Measurements from ENCODE around the gene DNAJC7. TPM values are rescaled to one million over a fixed set of nuclear protein-coding genes. Genes with fewer than 3 reads are reported as not detected.

DNAJC7 gene
- total RNA-seq, 1 donor from 2014 or later, result 129 TPM

DNA sequence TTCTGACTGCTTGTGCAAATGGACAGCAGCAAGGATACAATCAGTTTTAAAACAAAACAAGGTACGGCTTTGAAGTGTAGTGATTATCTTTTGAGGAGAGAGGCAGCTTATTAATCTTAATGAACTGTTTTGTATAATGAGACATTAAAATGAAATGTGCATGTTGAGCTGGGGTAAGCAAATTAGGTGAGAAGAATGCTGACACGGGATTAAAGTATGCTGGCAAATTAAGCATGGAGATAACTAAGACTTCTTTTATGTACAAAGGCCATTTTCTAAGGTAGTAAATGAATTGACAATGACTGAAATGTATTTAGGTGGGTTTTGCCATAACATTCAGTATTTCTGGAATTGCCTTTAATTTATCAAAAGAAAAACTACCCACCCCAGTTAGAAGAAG is 18.7 kb downstream of the DNAJC7 start:
- Mint-ChIP-seq H3K36me3 (ENCODE audit: low read depth) (peaks cover 46% of the 10 kb centered on the region), H3K27ac (no peak overlapping the region)
- intact Hi-C loops (cut with micrococcal nuclease), result no loop called here

DNA sequence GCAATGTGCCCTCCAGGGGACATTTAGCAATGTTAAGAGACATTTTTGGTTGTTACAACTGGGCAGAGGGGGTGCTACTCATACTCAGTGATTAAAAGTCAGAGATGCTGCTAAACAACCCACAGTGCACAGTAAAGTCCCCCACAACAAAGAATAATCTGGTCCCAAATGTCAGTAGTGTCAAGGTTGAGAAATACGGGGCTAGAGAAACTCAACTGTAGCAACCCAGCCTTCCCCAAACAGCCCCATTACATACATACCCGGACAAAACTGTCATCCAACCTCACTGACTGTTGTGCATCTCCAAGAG is 20.4 kb downstream of the DNAJC7 start:
- Mint-ChIP-seq H3K27ac (no peak overlapping the region), H3K4me3 (no peak overlapping the region), H3K27me3 (ENCODE audit: insufficient read depth) (no peaks in the 10 kb centered on the region), H3K4me1 (ENCODE audit: low read depth) (peaks cover 27% of the 10 kb centered on the region), H3K36me3 (ENCODE audit: low read depth) (peaks cover 44% of the 10 kb centered on the region), H3K9me3 (no peaks in the 10 kb centered on the region)
- intact Hi-C loops (cut with micrococcal nuclease), result no loop called here
- no peak for DNase-seq (ENCODE audit: low spot score)

More for the DNA sequence above, 18.7 kb downstream of the DNAJC7 start:
- no peak overlapping the region for H3K4me3 Mint-ChIP-seq
- no peaks in the 10 kb centered on the region for H3K9me3 Mint-ChIP-seq
- H3K4me1 Mint-ChIP-seq (ENCODE audit: low read depth), result peaks cover 41% of the 10 kb centered on the region
- H3K27me3 Mint-ChIP-seq (ENCODE audit: insufficient read depth), result no peaks in the 10 kb centered on the region
- DNase-seq (ENCODE audit: low spot score), result no peak

DNA sequence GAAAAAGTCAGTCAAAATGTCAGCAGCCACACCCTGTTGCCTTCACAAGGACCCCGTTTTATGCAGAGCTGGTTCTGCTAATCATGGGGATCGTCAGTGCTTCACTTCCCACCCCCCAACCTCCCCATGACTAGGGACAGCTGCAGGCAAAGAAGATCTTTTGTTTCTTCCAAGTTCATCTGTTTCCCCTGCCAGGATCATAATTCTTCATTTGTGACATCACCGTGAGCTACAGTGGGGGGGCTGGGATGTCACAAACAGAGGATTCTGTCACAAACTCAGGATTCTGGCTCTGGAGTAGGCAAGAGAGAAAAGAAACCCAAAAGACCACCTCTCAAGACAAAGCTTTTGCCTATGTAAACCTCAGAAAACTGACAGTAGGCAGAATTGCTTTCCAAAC is 24.7 kb downstream of the DNAJC7 start:
- H3K4me1 Mint-ChIP-seq (ENCODE audit: low read depth), result peaks cover 14% of the 10 kb centered on the region
- H3K27me3 Mint-ChIP-seq (ENCODE audit: insufficient read depth), result no peaks in the 10 kb centered on the region
- intact Hi-C loops (cut with micrococcal nuclease), result no loop called here
- no peak overlapping the region for H3K27ac Mint-ChIP-seq
- H3K36me3 Mint-ChIP-seq (ENCODE audit: low read depth), result peaks cover 57% of the 10 kb centered on the region
- H3K4me3 Mint-ChIP-seq, result no peak overlapping the region
- H3K9me3 Mint-ChIP-seq, result no peaks in the 10 kb centered on the region
- no peak for DNase-seq (ENCODE audit: low spot score)

DNA sequence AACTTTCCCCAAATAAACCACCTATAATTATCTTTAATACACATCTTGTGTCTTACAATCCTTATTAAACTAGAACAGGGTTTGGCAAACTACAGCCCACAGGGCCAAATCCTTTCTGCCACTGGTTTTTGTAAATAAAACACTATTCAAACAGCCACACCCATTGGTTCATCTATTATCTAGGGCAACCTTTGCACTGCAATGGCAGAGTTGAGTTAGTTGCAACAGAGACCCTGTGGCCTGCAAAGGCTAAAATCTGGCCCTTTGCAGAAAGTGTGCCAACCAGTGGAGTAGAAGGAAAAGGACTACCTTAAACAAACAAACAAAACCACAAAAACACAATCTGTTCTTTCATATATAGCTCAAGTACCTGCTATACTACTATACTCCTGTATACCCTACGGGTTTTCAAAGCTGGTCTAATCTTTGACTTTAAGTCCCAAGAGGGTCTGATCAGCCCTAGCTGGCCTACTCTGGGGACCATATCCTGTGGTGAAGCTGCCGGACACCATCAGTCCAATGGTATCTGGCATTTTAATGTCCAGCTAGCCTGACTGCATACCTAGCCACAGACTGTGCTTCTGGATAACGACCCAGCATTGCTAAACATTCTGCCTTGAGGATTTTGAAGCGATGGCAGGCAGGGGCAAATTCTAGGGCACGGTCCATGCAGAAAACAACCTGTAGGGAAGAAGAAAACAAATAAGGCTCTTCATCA is 27.4 kb downstream of the DNAJC7 start:
- Mint-ChIP-seq H3K36me3 (ENCODE audit: low read depth) (peaks cover 53% of the 10 kb centered on the region), H3K4me1 (ENCODE audit: low read depth) (no peaks in the 10 kb centered on the region), H3K27me3 (ENCODE audit: insufficient read depth) (no peaks in the 10 kb centered on the region), H3K4me3 (no peak overlapping the region), H3K27ac (no peak overlapping the region), H3K9me3 (no peaks in the 10 kb centered on the region)
- intact Hi-C loops (cut with micrococcal nuclease), result no loop called here
- DNase-seq (ENCODE audit: low spot score), result no peak

DNA sequence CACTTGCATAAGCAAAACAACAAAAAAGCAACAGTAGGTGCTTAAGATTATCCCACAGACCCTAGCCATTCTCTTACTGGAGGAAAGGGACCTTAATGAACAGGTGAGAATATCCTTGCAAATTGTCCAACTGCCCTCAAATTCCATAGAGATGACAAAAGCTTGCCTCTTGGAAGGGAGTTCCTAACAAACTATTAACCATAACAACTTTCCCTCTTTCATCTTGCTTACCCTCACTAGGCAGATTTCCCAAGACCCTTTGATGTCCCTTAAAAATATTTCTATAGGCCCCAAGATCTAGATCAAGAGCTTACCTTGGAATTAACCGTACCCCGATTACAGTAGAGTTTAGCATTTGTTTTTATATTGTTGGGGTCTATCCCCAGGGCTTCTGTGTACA is 28.8 kb downstream of the DNAJC7 start:
- H3K36me3 Mint-ChIP-seq (ENCODE audit: low read depth), result peaks cover 56% of the 10 kb centered on the region
- no peaks in the 10 kb centered on the region for H3K9me3 Mint-ChIP-seq
- no peaks in the 10 kb centered on the region for H3K27me3 Mint-ChIP-seq (ENCODE audit: insufficient read depth)
- H3K4me3 Mint-ChIP-seq, result no peak overlapping the region
- no peak overlapping the region for H3K27ac Mint-ChIP-seq
- no peaks in the 10 kb centered on the region for H3K4me1 Mint-ChIP-seq (ENCODE audit: low read depth)
- intact Hi-C loops (cut with micrococcal nuclease), result no loop called here
- DNase-seq (ENCODE audit: low spot score), result no peak

DNA sequence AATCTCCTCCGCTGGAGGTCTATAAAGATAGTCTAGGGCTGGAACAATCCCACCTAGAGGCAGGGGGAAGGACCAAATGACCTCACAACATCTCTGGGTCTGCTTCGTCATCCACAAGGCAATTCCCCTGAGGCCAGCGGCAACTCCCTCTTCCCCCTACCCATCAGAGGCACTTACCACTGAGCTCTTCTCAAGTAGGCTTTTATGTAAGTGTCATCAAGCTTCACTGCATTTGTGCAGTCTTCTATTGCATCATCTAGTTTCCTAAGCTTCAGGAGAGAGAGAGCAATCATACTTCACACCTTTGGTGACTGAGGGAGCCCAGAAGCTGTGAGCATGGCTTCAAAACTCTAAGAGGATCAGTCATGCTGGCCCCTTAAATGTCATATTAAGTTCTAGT is 29.6 kb downstream of the DNAJC7 start:
- Mint-ChIP-seq H3K27me3 (ENCODE audit: insufficient read depth) (no peaks in the 10 kb centered on the region), H3K4me1 (ENCODE audit: low read depth) (no peaks in the 10 kb centered on the region), H3K9me3 (no peaks in the 10 kb centered on the region), H3K4me3 (no peak overlapping the region), H3K27ac (no peak overlapping the region), H3K36me3 (ENCODE audit: low read depth) (peaks cover 57% of the 10 kb centered on the region)
- intact Hi-C loops (cut with micrococcal nuclease), result no loop called here
- no peak for DNase-seq (ENCODE audit: low spot score)

DNA sequence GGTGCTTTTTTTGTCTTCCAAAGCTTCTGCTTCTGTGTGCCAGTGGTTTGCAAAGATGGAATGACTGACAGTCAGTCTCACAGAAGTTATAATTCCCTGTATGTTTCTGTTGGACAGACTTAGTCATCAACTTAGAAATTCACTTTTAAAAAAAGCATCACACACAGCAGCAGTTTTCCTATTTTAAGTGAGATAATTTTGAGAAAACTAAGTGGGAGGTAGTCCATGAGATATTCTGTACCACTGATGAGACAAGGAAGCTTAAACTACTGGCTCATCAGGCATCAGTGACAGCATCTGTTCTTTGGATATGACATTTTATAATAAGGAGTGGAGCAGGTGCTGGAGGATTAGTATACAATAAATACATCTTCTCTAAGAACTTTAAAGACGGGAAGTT is 30.6 kb downstream of the DNAJC7 start:
- Mint-ChIP-seq H3K36me3 (ENCODE audit: low read depth) (peaks cover 63% of the 10 kb centered on the region), H3K4me1 (ENCODE audit: low read depth) (no peaks in the 10 kb centered on the region), H3K4me3 (no peak overlapping the region), H3K27ac (no peak overlapping the region), H3K9me3 (no peaks in the 10 kb centered on the region), H3K27me3 (ENCODE audit: insufficient read depth) (no peaks in the 10 kb centered on the region)
- DNase-seq (ENCODE audit: low spot score), result no peak
- intact Hi-C loops (cut with micrococcal nuclease), result no loop called here

DNA sequence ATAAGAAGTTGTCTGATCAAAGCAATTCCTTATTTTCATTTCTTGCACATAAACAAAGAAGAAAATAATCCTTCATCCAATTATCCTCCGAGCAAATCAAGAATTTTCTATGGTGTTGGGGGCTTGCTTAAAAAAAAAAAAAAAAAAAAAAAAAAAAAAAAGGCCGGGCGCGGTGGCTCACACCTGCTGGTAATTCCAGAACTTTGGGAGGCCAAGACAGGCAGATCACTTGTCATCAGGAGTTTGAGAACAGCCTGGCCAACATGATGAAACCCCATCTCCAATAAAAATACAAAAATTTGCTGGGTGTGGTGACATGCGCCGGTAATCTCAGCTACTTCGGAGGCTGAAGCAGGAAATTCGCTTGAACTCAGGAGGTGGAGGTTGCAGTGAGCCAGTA is 31.3 kb downstream of the DNAJC7 start:
- H3K27ac Mint-ChIP-seq, result no peak overlapping the region
- no peak for DNase-seq (ENCODE audit: low spot score)
- no peak overlapping the region for H3K4me3 Mint-ChIP-seq
- H3K4me1 Mint-ChIP-seq (ENCODE audit: low read depth), result no peaks in the 10 kb centered on the region
- peaks cover 64% of the 10 kb centered on the region for H3K36me3 Mint-ChIP-seq (ENCODE audit: low read depth)
- intact Hi-C loops (cut with micrococcal nuclease), result no loop called here
- no peaks in the 10 kb centered on the region for H3K27me3 Mint-ChIP-seq (ENCODE audit: insufficient read depth)
- H3K9me3 Mint-ChIP-seq, result no peaks in the 10 kb centered on the region

DNA sequence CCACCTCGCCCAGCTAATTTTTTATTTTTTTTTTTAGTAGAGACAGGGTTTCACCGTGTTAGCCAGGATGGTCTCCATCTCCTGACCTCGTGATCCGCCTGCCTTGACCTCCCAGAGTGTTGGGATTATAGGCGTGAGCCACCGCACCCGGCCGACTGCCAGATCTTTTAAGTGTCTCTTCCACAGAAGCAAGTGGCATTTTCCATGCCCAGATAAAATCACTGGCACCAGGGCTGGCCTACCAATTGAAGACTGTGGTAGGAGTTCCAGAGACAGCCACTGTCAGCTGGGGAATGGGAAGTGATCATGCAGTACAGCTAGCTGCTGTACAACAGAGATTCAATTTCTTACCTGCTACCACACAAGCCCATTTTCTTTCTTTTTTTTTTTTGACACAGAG is 32.8 kb downstream of the DNAJC7 start:
- no peaks in the 10 kb centered on the region for H3K27me3 Mint-ChIP-seq (ENCODE audit: insufficient read depth)
- intact Hi-C loops (cut with micrococcal nuclease), result no loop called here
- H3K4me1 Mint-ChIP-seq (ENCODE audit: low read depth), result no peaks in the 10 kb centered on the region
- no peaks in the 10 kb centered on the region for H3K9me3 Mint-ChIP-seq
- DNase-seq (ENCODE audit: low spot score), result no peak
- no peak overlapping the region for H3K4me3 Mint-ChIP-seq
- no peak overlapping the region for H3K27ac Mint-ChIP-seq
- H3K36me3 Mint-ChIP-seq (ENCODE audit: low read depth), result peaks cover 68% of the 10 kb centered on the region

DNA sequence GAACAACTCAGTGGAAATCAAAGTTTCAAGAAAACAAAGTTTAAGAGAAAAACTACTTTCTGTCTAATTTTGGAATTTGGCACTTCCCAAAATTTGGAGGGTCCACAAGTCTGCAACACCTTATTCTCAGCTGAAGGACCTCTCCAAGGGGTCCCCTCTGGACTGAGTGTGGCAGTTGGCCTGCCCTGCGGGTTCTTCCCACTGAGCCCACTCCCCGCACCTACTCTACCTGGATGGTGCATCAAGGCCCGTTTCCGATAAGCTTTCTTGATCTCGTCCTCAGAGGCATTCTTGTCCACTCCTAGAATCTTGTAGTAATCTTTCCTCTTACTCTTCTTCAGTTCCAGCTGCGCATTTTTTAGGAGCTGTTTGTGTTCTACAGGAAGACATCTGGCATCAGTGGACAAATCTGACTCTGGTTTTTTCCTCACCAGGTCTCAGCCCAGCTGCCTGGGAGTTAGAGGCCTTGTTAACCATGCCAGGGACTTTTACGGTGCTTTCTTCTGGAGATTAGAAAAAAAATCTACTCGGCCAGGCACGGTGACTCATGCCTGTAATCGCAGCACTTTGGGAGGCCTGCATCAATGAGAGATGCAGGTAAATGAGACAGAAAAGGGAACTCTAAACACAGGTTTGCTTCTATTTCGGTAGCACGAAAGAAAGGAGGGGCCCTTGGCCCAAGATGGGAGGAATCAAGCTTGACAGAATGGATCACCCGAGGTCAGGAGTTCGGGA is 35.0 kb downstream of the DNAJC7 start:
- H3K36me3 Mint-ChIP-seq (ENCODE audit: low read depth), result peaks cover 59% of the 10 kb centered on the region
- intact Hi-C loops (cut with micrococcal nuclease), result no loop called here
- H3K4me1 Mint-ChIP-seq (ENCODE audit: low read depth), result no peaks in the 10 kb centered on the region
- H3K4me3 Mint-ChIP-seq, result no peak overlapping the region
- no peak overlapping the region for H3K27ac Mint-ChIP-seq
- no peaks in the 10 kb centered on the region for H3K27me3 Mint-ChIP-seq (ENCODE audit: insufficient read depth)
- H3K9me3 Mint-ChIP-seq, result no peaks in the 10 kb centered on the region
- no peak for DNase-seq (ENCODE audit: low spot score)

DNA sequence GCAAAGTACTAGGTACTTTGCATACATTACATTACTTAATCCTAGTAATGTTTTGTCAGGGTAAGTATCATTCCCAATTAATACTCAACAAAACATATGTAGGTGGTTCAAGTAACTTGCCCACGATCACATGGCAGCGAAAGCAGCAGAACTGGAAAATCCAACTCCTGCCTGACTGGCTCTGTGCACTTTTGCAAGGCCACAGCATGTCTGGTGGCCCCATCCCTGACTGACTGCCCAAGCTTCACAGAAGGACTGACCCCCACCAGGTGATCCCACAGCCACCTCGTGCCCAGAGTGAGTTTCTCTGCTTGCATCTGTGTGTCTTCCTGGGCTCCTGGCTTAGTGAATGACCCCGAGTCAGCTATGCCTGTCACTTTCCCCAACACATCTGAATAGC is 39.2 kb downstream of the DNAJC7 start:
- no peak overlapping the region for H3K4me3 Mint-ChIP-seq
- H3K27ac Mint-ChIP-seq, result no peak overlapping the region

DNA sequence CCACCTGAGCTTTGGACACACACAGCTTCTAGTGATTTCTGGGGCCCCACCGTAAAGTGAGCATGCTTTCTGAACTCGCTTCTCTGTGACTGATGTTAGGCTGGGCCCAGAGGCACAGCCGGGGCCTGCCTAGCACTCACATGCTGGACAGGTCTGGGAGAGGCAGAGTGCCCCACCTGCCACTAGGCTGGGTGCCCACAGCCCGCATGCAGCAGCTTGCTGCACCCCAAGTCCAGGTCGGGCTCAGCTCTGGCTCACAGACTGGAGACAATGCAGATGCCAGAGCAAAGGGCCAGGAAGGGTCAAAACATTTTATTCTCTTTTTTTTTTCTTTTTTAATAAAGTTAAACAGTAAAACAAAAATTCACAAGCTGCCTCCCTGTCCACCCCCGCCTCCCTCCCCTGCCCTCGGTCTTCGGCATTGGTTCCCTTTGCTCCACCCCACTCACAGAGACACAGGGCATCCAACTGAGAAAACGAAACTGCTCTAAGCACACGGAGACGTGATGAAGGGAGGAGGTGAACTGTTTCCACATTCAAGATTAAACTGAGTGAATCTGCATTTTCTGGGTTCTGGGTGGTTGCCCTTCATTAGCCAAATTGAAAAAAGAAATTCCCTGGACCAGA is 41.0 kb downstream of the DNAJC7 start:
- H3K36me3 Mint-ChIP-seq (ENCODE audit: low read depth), result peaks cover 49% of the 10 kb centered on the region
- peaks cover 6% of the 10 kb centered on the region for H3K4me1 Mint-ChIP-seq (ENCODE audit: low read depth)
- H3K4me3 Mint-ChIP-seq, result no peak overlapping the region
- DNase-seq (ENCODE audit: low spot score), result no peak
- no peaks in the 10 kb centered on the region for H3K27me3 Mint-ChIP-seq (ENCODE audit: insufficient read depth)
- H3K27ac Mint-ChIP-seq, result no peak overlapping the region
- intact Hi-C loops (cut with micrococcal nuclease), result no loop called here
- no peaks in the 10 kb centered on the region for H3K9me3 Mint-ChIP-seq

More for the DNA sequence above, 39.2 kb downstream of the DNAJC7 start:
- no peaks in the 10 kb centered on the region for H3K4me1 Mint-ChIP-seq (ENCODE audit: low read depth)
- no peaks in the 10 kb centered on the region for H3K27me3 Mint-ChIP-seq (ENCODE audit: insufficient read depth)
- H3K9me3 Mint-ChIP-seq, result no peaks in the 10 kb centered on the region
- peaks cover 56% of the 10 kb centered on the region for H3K36me3 Mint-ChIP-seq (ENCODE audit: low read depth)
- intact Hi-C loops (cut with micrococcal nuclease), result no loop called here
- no peak for DNase-seq (ENCODE audit: low spot score)
